ENCODE data around the gene RUFY4. TPM values are rescaled to one million over a fixed set of nuclear protein-coding genes. Genes with fewer than 3 reads are reported as not detected.

RUFY4 gene
- total RNA-seq, 1 experiment from 2014 or later = not detected

DNA sequence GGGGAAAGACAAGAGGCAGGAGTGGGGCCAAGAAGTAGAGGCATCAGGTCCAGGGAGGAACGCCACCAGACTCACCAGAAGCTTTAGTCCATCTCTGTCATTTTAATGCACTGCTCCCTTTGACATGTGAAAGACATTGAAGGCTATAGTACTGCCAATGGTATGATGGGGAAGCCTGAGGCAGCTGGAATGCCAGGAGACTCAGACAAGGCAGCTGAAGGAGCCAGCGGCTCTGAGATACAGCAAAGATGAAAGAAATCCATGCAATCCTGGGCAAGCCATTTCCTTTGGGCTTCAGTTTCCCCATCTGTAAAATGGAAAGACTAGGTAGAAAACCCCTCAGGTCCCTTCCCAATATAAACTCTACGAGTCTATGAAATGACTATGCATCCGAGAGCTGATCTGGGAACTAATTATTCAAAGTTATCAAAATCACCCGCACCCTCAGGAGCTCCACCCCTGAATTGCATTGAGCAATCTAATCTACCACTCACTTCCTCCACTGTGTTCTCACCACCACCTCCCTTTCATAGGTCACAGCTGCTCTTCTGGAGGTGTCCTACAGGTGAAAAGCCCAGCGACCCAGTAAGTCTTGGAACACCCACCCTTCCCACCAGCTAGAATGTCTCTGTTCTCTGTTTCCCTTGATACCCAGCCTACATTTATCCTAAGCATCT, 59.9 kb downstream of the RUFY4 start:
- TF ChIP-seq, protein P1, sequence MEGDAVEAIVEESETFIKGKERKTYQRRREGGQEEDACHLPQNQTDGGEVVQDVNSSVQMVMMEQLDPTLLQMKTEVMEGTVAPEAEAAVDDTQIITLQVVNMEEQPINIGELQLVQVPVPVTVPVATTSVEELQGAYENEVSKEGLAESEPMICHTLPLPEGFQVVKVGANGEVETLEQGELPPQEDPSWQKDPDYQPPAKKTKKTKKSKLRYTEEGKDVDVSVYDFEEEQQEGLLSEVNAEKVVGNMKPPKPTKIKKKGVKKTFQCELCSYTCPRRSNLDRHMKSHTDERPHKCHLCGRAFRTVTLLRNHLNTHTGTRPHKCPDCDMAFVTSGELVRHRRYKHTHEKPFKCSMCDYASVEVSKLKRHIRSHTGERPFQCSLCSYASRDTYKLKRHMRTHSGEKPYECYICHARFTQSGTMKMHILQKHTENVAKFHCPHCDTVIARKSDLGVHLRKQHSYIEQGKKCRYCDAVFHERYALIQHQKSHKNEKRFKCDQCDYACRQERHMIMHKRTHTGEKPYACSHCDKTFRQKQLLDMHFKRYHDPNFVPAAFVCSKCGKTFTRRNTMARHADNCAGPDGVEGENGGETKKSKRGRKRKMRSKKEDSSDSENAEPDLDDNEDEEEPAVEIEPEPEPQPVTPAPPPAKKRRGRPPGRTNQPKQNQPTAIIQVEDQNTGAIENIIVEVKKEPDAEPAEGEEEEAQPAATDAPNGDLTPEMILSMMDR (IDR thresholded peaks at IDR 0.05; ENCODE audit: unreplicated experiment) = no peak
- peaks cover 12% of the 10 kb centered on the region for H3K27me3 Mint-ChIP-seq (ENCODE audit: insufficient read depth, unreplicated experiment)
- H3K4me1 Mint-ChIP-seq (ENCODE audit: insufficient read depth, unreplicated experiment) = peaks cover 6% of the 10 kb centered on the region

GRCh38 chr2:218129458-218130135, 60.5 kb downstream of the RUFY4 start:
- no peaks in the 10 kb centered on the region for H3K9me3 Mint-ChIP-seq (ENCODE audit: unreplicated experiment)
- H3K4me3 Mint-ChIP-seq (ENCODE audit: unreplicated experiment) = no peak overlapping the region
- intact Hi-C loops (cut with micrococcal nuclease) = no loop called here
- CTCF ChIA-PET = interaction anchor here (0.8 to 1.2 kb wide), 3 partner anchors 24 to 61 kb away, joined by 3 to 4 read pairs (median 3); no protein-coding TSS in a partner anchor
- H3K27me3 Mint-ChIP-seq (ENCODE audit: insufficient read depth, unreplicated experiment) = peaks cover 12% of the 10 kb centered on the region
- POLR2A ChIA-PET = interaction anchor here (0.7 kb wide), 1 partner anchor 23 kb away, joined by 5 read pairs; no protein-coding TSS in a partner anchor
- TF ChIP-seq, protein P1 (IDR thresholded peaks at IDR 0.05; ENCODE audit: unreplicated experiment) = no peak
- no peaks in the 10 kb centered on the region for H3K36me3 Mint-ChIP-seq (ENCODE audit: insufficient read depth, unreplicated experiment)
- H3K4me1 Mint-ChIP-seq (ENCODE audit: insufficient read depth, unreplicated experiment) = peaks cover 6% of the 10 kb centered on the region
- H3K27ac Mint-ChIP-seq (ENCODE audit: low read depth, unreplicated experiment) = no peak overlapping the region
- DNase-seq (ENCODE audit: unreplicated experiment) = peak; percentile 88
- BruUV-seq (replicated peaks) = no TSS peak

More for the DNA sequence above, 59.9 kb downstream of the RUFY4 start:
- peak; percentile 41 for DNase-seq (ENCODE audit: unreplicated experiment)
- CTCF ChIA-PET = interaction anchor here (0.7 to 1.2 kb wide), 4 partner anchors 24 to 230 kb away, joined by 3 to 4 read pairs (median 3); no protein-coding TSS in a partner anchor
- POLR2A ChIA-PET = no interaction called here
- intact Hi-C loops (cut with micrococcal nuclease) = no loop called here
- no peak overlapping the region for H3K4me3 Mint-ChIP-seq (ENCODE audit: unreplicated experiment)
- H3K36me3 Mint-ChIP-seq (ENCODE audit: insufficient read depth, unreplicated experiment) = no peaks in the 10 kb centered on the region
- no peak overlapping the region for H3K27ac Mint-ChIP-seq (ENCODE audit: low read depth, unreplicated experiment)
- no peaks in the 10 kb centered on the region for H3K9me3 Mint-ChIP-seq (ENCODE audit: unreplicated experiment)
- BruUV-seq (replicated peaks) = no TSS peak

GRCh38 chr2:218130377-218130776, 61.3 kb downstream of the RUFY4 start:
- no peaks in the 10 kb centered on the region for H3K9me3 Mint-ChIP-seq (ENCODE audit: unreplicated experiment)
- H3K36me3 Mint-ChIP-seq (ENCODE audit: insufficient read depth, unreplicated experiment) = no peaks in the 10 kb centered on the region
- peaks cover 5% of the 10 kb centered on the region for H3K4me1 Mint-ChIP-seq (ENCODE audit: insufficient read depth, unreplicated experiment)
- BruUV-seq (replicated peaks) = no TSS peak
- ChIA-PET CTCF (no interaction called here), POLR2A (interaction anchor here (0.7 kb wide), 1 partner anchor 22 kb away, joined by 5 read pairs; no protein-coding TSS in a partner anchor)
- TF ChIP-seq, protein P1 (IDR thresholded peaks at IDR 0.05; ENCODE audit: unreplicated experiment) = no peak
- intact Hi-C loops (cut with micrococcal nuclease) = no loop called here
- DNase-seq (ENCODE audit: unreplicated experiment) = no peak
- H3K27ac Mint-ChIP-seq (ENCODE audit: low read depth, unreplicated experiment) = no peak overlapping the region
- no peak overlapping the region for H3K4me3 Mint-ChIP-seq (ENCODE audit: unreplicated experiment)
- H3K27me3 Mint-ChIP-seq (ENCODE audit: insufficient read depth, unreplicated experiment) = peaks cover 9% of the 10 kb centered on the region

GRCh38 chr2:218130822-218131221, 61.8 kb downstream of the RUFY4 start:
- POLR2A ChIA-PET = no interaction called here
- Mint-ChIP-seq H3K27me3 (ENCODE audit: insufficient read depth, unreplicated experiment) (peaks cover 9% of the 10 kb centered on the region), H3K4me1 (ENCODE audit: insufficient read depth, unreplicated experiment) (peaks cover under 1% of the 10 kb centered on the region), H3K27ac (ENCODE audit: low read depth, unreplicated experiment) (no peak overlapping the region), H3K9me3 (ENCODE audit: unreplicated experiment) (no peaks in the 10 kb centered on the region), H3K4me3 (ENCODE audit: unreplicated experiment) (no peak overlapping the region), H3K36me3 (ENCODE audit: insufficient read depth, unreplicated experiment) (no peaks in the 10 kb centered on the region)
- DNase-seq (ENCODE audit: unreplicated experiment) = no peak
- TF ChIP-seq, protein P1 (IDR thresholded peaks at IDR 0.05; ENCODE audit: unreplicated experiment) = no peak
- no TSS peak for BruUV-seq (replicated peaks)
- intact Hi-C loops (cut with micrococcal nuclease) = no loop called here
- CTCF ChIA-PET = interaction anchor here (0.6 to 0.9 kb wide), 2 partner anchors 13 to 996 kb away, joined by 3 to 5 read pairs; no protein-coding TSS in a partner anchor
